ENCODE results near the gene AVEN. TPM values are rescaled to one million over a fixed set of nuclear protein-coding genes. Genes with fewer than 3 reads are reported as not detected.

The AVEN gene
- total RNA-seq, 4 donors from 2014 or later: 5.9 to 14.8 (median 13.5) TPM

GRCh38 chr15:33985751-33986150 is 53.3 kb downstream of the AVEN start:
- H3K27me3 ChIP-seq: no peaks in the 10 kb centered on the region
- DNase-seq (ENCODE audit: low spot score in 2 of 2): no peak
- no peaks in the 10 kb centered on the region for H3K9me3 ChIP-seq
- H3K4me1 ChIP-seq: no peaks in the 10 kb centered on the region
- H3K27ac ChIP-seq: no peak overlapping the region
- WGBS: 58% methylated on average over 3 of the region's 3 CpGs
- no peak overlapping the region for H3K4me3 ChIP-seq
- TF ChIP-seq CTCF (IDR thresholded peaks at IDR 0.05) (no peak), POLR2AphosphoS5 (IDR thresholded peaks at IDR 0.05) (no peak), EP300 (IDR thresholded peaks at IDR 0.05) (no peak), POLR2A (IDR thresholded peaks at IDR 0.05) (no peak)
- H3K36me3 ChIP-seq: no peaks in the 10 kb centered on the region

DNA sequence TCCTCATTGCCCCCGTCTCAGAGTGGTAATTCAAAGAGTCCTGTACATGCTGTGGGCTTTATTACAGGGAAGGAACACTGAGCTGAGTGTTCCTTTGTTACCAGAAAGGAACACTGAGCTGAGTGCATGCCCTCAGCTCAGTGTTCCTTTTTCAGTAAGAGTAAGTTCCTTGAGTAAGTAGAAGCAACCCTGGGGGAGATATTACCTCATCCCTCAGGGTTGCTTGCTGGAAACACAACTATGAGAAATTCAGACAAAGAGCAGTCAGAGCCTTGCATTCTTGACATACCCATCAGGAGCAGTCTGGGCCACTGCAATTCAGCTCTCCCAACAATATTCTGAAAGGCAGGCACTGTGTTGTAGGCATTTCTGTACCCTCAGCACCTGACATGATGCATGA is 53.7 kb downstream of the AVEN start:
- H3K36me3 ChIP-seq: no peaks in the 10 kb centered on the region
- TF ChIP-seq POLR2A (IDR thresholded peaks at IDR 0.05) (no peak), POLR2AphosphoS5 (IDR thresholded peaks at IDR 0.05) (no peak)
- DNase-seq (ENCODE audit: low spot score in 2 of 2): no peak
- H3K4me1 ChIP-seq: no peaks in the 10 kb centered on the region
- no peaks in the 10 kb centered on the region for H3K27me3 ChIP-seq
- H3K27ac ChIP-seq: no peak overlapping the region
- no peaks in the 10 kb centered on the region for H3K9me3 ChIP-seq
- 62% methylated on average over 1 of the region's 1 CpG for WGBS
- no peak overlapping the region for H3K4me3 ChIP-seq

- H3K9me3 ChIP-seq: no peaks in the 10 kb centered on the region
- H3K27me3 ChIP-seq: no peaks in the 10 kb centered on the region
- H3K4me1 ChIP-seq: peaks cover 6% of the 10 kb centered on the region
- no peak overlapping the region for H3K27ac ChIP-seq
- H3K4me3 ChIP-seq: no peak overlapping the region
- WGBS: 76% methylated on average over 1 of the region's 1 CpG
- H3K36me3 ChIP-seq: no peaks in the 10 kb centered on the region
- no peak for DNase-seq (ENCODE audit: low spot score in 2 of 2)
- TF ChIP-seq EP300 (IDR thresholded peaks at IDR 0.05) (no peak), POLR2A (IDR thresholded peaks at IDR 0.05) (no peak), POLR2AphosphoS5 (IDR thresholded peaks at IDR 0.05) (no peak), CTCF (IDR thresholded peaks at IDR 0.05) (no peak)
Observed at GRCh38 chr15:33982516-33982915, 56.5 kb downstream of the AVEN start.

DNA sequence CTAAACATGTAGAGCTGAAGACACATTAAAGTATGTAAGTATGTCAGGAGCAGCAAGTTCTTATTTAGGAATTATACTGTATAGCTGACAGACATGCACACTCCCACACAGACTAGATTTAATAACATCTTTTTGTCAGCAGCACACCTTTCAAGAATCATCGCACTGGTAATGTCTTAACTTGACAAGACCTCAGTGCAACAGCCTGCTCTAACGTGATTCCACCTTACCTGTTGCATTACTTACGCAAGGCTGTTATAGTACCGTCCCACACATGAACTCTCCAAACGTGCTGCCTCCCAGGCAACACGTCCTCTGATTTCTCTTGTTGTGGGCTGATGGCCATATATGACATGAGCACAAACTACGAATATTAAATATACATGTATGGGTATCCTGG is 58.8 kb downstream of the AVEN start:
- H3K36me3 ChIP-seq: no peaks in the 10 kb centered on the region
- TF ChIP-seq POLR2AphosphoS5 (IDR thresholded peaks at IDR 0.05) (no peak), POLR2A (IDR thresholded peaks at IDR 0.05) (no peak), EP300 (IDR thresholded peaks at IDR 0.05) (no peak), CTCF (IDR thresholded peaks at IDR 0.05) (no peak)
- H3K27ac ChIP-seq: no peak overlapping the region
- DNase-seq (ENCODE audit: low spot score in 2 of 2): no peak
- no peaks in the 10 kb centered on the region for H3K27me3 ChIP-seq
- H3K4me1 ChIP-seq: peaks cover 6% of the 10 kb centered on the region
- WGBS: 51% methylated on average over 7 of the region's 7 CpGs
- no peaks in the 10 kb centered on the region for H3K9me3 ChIP-seq
- no peak overlapping the region for H3K4me3 ChIP-seq

- TF ChIP-seq POLR2A (IDR thresholded peaks at IDR 0.05) (no peak), POLR2AphosphoS5 (IDR thresholded peaks at IDR 0.05) (no peak), EP300 (IDR thresholded peaks at IDR 0.05) (no peak), CTCF (IDR thresholded peaks at IDR 0.05) (no peak)
- no peaks in the 10 kb centered on the region for H3K27me3 ChIP-seq
- WGBS: 87% methylated on average over 4 of the region's 4 CpGs
- peaks cover 6% of the 10 kb centered on the region for H3K4me1 ChIP-seq
- H3K9me3 ChIP-seq: no peaks in the 10 kb centered on the region
- no peaks in the 10 kb centered on the region for H3K36me3 ChIP-seq
- DNase-seq (ENCODE audit: low spot score in 2 of 2): no peak
- H3K4me3 ChIP-seq: no peak overlapping the region
- no peak overlapping the region for H3K27ac ChIP-seq
Observed at GRCh38 chr15:33975022-33975565, 63.9 kb downstream of the AVEN start.

GRCh38 chr15:33971811-33972210 is 67.2 kb downstream of the AVEN start:
- WGBS: 90% methylated on average over 2 of the region's 2 CpGs
- TF ChIP-seq POLR2AphosphoS5 (IDR thresholded peaks at IDR 0.05) (no peak), CTCF (IDR thresholded peaks at IDR 0.05) (no peak), POLR2A (IDR thresholded peaks at IDR 0.05) (no peak), EP300 (IDR thresholded peaks at IDR 0.05) (no peak)
- Histone ChIP-seq H3K36me3 (no peaks in the 10 kb centered on the region), H3K4me3 (no peak overlapping the region), H3K9me3 (no peaks in the 10 kb centered on the region), H3K27me3 (no peaks in the 10 kb centered on the region), H3K27ac (no peak overlapping the region), H3K4me1 (no peaks in the 10 kb centered on the region)
- DNase-seq (ENCODE audit: low spot score in 2 of 2): no peak
